Spleen (tissue), 7 donors: Measurements from ENCODE around the gene ZMYM2.

Source experiments
- CTCF ChIP-seq, 11 experiments: fragments of 200-600 bp in 7 of 11; fragments of 450-650 bp in 4 of 11; sonication (generic) in 4 of 11; IDR thresholded peaks in 8 of 11; conservative IDR thresholded peaks in 3 of 11; 1 replicate in 7 of 11; 2 replicates in 4 of 11; pipeline versions ENCODE4 v1.4.0 to v1.8.0; 2016 to 2021; ENCODE audit warnings: antibody characterized with exemption in 11 of 11, inconsistent platforms in 4 of 11, mild to moderate bottlenecking in 1 of 11
- POLR2A ChIP-seq, 3 donors: fragments of 450-650 bp; IDR thresholded peaks; one replicate each; pipeline ENCODE4 v1.5.1; 2017; ENCODE audit warnings: antibody characterized with exemption in 3 of 3, mild to moderate bottlenecking in 1 of 3
- POLR2AphosphoS5 ChIP-seq, 3 donors: sonication (generic); formaldehyde crosslinking; IDR thresholded peaks; one replicate each; pipeline ENCODE4 v1.5.1; 2017; ENCODE audit warnings: antibody characterized with exemption in 3 of 3
- donor health status: DM: no; HTN: no; CAD: no; lungs with moderate emphysema.
- donor health status: DM: no; HTN: no; CAD: no.
- donor health status: DM: no; HTN: no; CAD: no.

- TF ChIP-seq POLR2AphosphoS5 (IDR thresholded peaks at IDR 0.05) (no peak), CTCF (IDR thresholded peaks at IDR 0.05 in 8 of 11, conservative IDR thresholded peaks at IDR 0.05 in 3 of 11) (no peak), POLR2A (IDR thresholded peaks at IDR 0.05) (no peak)
These were observed 40.4 kb downstream of the ZMYM2 start for GRCh38 chr13:19998960-19999359.
